HL-60 (cell line): Measurements from ENCODE around the gene GRID1.

Experiments
- DNase-seq, 2 experiments: peaks; one replicate each; pipeline ENCODE4 v3.0.0-alpha.2; 2010 to 2020; ENCODE audit warnings: low read depth in 1 of 2, low spot score in 1 of 2
- H3K27ac ChIP-seq: fragments of 250-450 bp; sonication (Bioruptor Pico); replicated peaks from 2 replicates; pipeline ENCODE4 v1.5.1; 2020; ENCODE audit warnings: mild to moderate bottlenecking, moderate library complexity
- H3K27me3 ChIP-seq: fragments of 250-450 bp; sonication (Bioruptor Pico); 2 replicates; pipeline ENCODE4 v1.5.1; 2021; ENCODE audit warnings: mild to moderate bottlenecking, moderate library complexity; ENCODE audit not compliant: insufficient read depth, poor library complexity, severe bottlenecking
- H3K4me3 ChIP-seq: replicated peaks from 2 replicates; pipeline ENCODE4 v1.5.1; 2011; ENCODE audit warnings: mild to moderate bottlenecking, control low read depth, low read length; ENCODE audit not compliant: insufficient read depth
- GABPA ChIP-seq: IDR thresholded peaks from 2 replicates; pipeline ENCODE4 v1.6.1; 2012; ENCODE audit warnings: low read depth
- POLR2AphosphoS5 ChIP-seq: IDR thresholded peaks from 2 replicates; pipeline ENCODE4 v1.6.1; 2012; ENCODE audit warnings: low read depth
- SPI1 ChIP-seq: IDR thresholded peaks from 2 replicates; pipeline ENCODE4 v1.6.1; 2012; ENCODE audit warnings: low read depth, mild to moderate bottlenecking, borderline replicate concordance
- TF ChIP-seq, protein P1 (sequence below): IDR thresholded peaks from 2 replicates; pipeline ENCODE4 v1.6.1; 2012; ENCODE audit warnings: low read depth; ENCODE audit not compliant: insufficient replicate concordance
- TF ChIP-seq, protein P2 (sequence below): IDR thresholded peaks from one replicate; pipeline ENCODE4 v1.5.1; 2011; ENCODE audit warnings: low read length, control low read depth, inconsistent platforms; ENCODE audit not compliant: insufficient read depth

GRID1 gene

DNA sequence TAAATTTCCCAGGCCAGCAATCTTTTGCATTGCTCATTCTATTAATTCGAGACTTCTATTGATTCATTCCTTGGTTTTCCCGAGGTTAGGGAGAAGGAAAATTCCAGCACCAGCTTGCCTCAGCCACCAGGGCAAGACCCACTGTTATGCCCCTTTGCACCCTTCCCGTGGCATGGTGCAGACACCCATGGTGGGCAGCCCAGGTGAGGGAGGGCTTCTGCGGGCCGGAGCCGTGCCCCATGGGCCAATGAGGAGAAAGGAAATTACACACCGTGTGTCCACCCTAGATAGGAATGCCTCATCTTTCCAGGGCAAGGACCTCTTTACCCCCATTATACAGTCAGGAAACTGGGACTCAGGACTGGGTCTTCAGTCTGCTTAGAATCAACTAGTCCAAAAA is 4.5 kb upstream of the GRID1 start:
- H3K4me3 ChIP-seq, result no peak overlapping the region
- no peak for DNase-seq
- no peak overlapping the region for H3K27ac ChIP-seq
- H3K27me3 ChIP-seq, result peaks cover 19% of the 10 kb centered on the region
- TF ChIP-seq, protein P1, sequence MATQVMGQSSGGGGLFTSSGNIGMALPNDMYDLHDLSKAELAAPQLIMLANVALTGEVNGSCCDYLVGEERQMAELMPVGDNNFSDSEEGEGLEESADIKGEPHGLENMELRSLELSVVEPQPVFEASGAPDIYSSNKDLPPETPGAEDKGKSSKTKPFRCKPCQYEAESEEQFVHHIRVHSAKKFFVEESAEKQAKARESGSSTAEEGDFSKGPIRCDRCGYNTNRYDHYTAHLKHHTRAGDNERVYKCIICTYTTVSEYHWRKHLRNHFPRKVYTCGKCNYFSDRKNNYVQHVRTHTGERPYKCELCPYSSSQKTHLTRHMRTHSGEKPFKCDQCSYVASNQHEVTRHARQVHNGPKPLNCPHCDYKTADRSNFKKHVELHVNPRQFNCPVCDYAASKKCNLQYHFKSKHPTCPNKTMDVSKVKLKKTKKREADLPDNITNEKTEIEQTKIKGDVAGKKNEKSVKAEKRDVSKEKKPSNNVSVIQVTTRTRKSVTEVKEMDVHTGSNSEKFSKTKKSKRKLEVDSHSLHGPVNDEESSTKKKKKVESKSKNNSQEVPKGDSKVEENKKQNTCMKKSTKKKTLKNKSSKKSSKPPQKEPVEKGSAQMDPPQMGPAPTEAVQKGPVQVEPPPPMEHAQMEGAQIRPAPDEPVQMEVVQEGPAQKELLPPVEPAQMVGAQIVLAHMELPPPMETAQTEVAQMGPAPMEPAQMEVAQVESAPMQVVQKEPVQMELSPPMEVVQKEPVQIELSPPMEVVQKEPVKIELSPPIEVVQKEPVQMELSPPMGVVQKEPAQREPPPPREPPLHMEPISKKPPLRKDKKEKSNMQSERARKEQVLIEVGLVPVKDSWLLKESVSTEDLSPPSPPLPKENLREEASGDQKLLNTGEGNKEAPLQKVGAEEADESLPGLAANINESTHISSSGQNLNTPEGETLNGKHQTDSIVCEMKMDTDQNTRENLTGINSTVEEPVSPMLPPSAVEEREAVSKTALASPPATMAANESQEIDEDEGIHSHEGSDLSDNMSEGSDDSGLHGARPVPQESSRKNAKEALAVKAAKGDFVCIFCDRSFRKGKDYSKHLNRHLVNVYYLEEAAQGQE, result no peak
- TF ChIP-seq, protein P2, sequence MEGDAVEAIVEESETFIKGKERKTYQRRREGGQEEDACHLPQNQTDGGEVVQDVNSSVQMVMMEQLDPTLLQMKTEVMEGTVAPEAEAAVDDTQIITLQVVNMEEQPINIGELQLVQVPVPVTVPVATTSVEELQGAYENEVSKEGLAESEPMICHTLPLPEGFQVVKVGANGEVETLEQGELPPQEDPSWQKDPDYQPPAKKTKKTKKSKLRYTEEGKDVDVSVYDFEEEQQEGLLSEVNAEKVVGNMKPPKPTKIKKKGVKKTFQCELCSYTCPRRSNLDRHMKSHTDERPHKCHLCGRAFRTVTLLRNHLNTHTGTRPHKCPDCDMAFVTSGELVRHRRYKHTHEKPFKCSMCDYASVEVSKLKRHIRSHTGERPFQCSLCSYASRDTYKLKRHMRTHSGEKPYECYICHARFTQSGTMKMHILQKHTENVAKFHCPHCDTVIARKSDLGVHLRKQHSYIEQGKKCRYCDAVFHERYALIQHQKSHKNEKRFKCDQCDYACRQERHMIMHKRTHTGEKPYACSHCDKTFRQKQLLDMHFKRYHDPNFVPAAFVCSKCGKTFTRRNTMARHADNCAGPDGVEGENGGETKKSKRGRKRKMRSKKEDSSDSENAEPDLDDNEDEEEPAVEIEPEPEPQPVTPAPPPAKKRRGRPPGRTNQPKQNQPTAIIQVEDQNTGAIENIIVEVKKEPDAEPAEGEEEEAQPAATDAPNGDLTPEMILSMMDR, result no peak
- TF ChIP-seq GABPA (no peak), SPI1 (no peak), POLR2AphosphoS5 (no peak)

DNA sequence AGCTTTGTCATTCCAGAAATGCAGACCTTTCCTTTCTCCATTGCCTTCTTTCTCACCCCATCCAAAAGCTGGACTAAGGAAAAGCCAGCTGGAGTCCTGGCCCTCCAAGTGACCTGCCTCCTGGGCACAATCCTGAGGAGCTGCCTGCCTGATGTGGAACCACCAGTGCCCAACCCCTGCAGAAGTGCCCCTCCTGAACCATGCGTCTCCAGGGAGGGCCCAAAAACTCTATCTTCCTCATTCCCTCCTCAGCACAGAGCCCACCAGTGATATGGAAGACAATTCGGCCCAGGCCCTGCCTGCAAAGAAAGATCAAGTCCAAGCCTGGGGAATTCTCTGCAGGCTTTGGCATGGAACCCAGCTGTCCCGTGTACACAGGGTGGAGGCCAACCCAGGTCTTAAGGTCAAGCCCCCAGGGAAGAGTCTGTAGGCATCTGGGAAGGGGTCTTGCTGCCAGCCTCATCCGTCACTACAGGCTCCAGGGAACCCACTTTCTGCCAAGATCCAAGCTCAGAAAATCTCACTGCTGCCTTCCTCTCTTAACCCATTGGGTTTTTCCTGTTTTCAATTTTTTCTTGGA is 3.5 kb upstream of the GRID1 start:
- no peak for DNase-seq
- Histone ChIP-seq H3K27me3 (peaks cover 26% of the 10 kb centered on the region), H3K27ac (no peak overlapping the region), H3K4me3 (no peak overlapping the region)
- TF ChIP-seq SPI1, result no peak
- TF ChIP-seq GABPA, result no peak
- TF ChIP-seq POLR2AphosphoS5, result no peak
- TF ChIP-seq, protein P1, result no peak

DNA sequence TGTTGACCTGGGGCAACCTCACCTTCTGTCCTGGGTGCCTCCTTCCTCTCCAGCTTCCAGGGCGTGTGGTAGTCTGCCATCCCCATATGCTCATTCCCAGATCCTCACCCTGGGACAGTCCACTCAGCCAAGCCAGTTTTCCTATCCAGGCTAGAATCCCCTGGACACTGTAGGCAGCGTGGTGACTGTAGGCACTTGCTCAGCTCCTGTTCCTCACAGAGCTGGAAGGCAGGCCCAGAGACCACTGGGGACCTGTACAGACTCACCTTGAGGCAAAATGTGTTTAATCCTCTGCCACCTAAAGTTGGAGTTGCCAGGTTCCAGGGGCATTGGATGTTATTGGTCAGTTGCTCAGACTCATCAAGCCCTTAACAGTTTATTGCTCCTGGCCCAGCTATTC is 2.4 kb upstream of the GRID1 start:
- no peak for DNase-seq
- H3K27me3 ChIP-seq, result peaks cover 37% of the 10 kb centered on the region
- TF ChIP-seq, protein P2, result no peak
- TF ChIP-seq SPI1 (no peak), POLR2AphosphoS5 (no peak), GABPA (no peak)
- TF ChIP-seq, protein P1, result no peak
- H3K27ac ChIP-seq, result no peak overlapping the region
- H3K4me3 ChIP-seq, result no peak overlapping the region

DNA sequence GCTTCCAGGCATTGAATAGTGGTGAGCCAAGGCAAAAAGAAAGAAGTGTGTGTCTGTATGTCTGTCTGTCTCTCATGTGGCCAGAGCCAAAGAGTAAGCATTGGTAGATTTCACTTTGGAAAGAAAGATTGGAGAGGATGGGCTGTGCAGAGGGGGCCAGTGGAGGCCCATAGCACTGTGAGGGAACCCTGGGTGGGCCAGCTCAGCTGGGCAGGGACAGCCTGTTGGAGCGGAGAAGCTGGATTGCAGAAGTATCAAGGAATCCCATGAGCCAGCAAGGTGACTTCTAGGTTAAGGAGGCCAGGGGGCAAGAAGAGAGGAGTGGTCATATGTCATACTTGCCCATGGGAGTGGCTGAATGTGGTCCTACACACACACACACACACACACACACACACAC is 1.5 kb upstream of the GRID1 start:
- no peak overlapping the region for H3K4me3 ChIP-seq
- H3K27me3 ChIP-seq, result peaks cover 44% of the 10 kb centered on the region
- DNase-seq, result no peak
- H3K27ac ChIP-seq, result no peak overlapping the region
- no peak for TF ChIP-seq GABPA
